Hepatocyte (in vitro differentiated cells): ENCODE measurements around the gene MAPK4.
"Not testable (repeated sequence)": the region's sequence is repeated elsewhere in the genome, so short reads cannot be mapped to it uniquely, and the experiment has no call there.

Source experiments
- CTCF ChIP-seq: fragments of 200-600 bp; sonication (generic); IDR thresholded peaks from 2 replicates; pipeline ENCODE4 v1.5.1; 2016; ENCODE audit warnings: antibody characterized with exemption, mild to moderate bottlenecking; ENCODE audit not compliant: poor library complexity
- EZH2 ChIP-seq: fragments of 200-600 bp; sonication (generic); IDR thresholded peaks from 2 replicates; pipeline ENCODE4 v1.6.1; 2016; ENCODE audit warnings: antibody characterized with exemption, mild to moderate bottlenecking, borderline replicate concordance
- EZH2phosphoT487 ChIP-seq: fragments of 200-600 bp; sonication (generic); IDR thresholded peaks from one replicate; pipeline ENCODE4 v1.6.1; 2018; ENCODE audit warnings: antibody characterized with exemption, mild to moderate bottlenecking, low read depth, moderate library complexity; ENCODE audit not compliant: unreplicated experiment, severe bottlenecking

DNA sequence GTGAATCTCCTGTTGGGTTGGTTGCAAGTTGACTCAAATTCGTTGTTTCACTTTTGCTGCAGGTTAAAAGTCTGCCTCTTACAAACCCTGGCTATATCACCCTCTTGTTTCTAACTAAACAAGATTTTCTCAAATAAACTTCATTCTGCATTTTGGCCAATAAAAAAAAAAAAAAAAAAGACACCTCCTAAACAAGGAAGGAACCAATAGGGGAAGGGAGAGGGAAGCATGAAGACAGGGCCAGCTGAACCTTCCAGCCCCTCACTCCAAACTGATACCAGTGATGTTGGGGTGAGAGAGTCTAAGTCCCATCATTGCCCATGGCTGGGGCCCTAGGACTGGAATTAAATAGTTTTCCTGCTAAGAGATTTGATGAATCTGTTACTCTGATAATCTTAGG is 2.4 kb downstream of the MAPK4 start:
- not testable (repeated sequence) for TF ChIP-seq EZH2, CTCF, EZH2phosphoT487
